ENCODE measurements around the gene ACTR6. TPM values are rescaled to one million over a fixed set of nuclear protein-coding genes. Genes with fewer than 3 reads are reported as not detected.

Gene ACTR6
- total RNA-seq, 2 experiments from 2014 or later, result 21.3 to 21.8 TPM

- no peaks in the 10 kb centered on the region for H3K9me3 ChIP-seq (ENCODE audit: control insufficient read depth in 1 of 2, insufficient read depth in 1 of 2, low read length in 2 of 2)
- Mint-ChIP-seq H3K4me3 (no peak overlapping the region), H3K9me3 (no peaks in the 10 kb centered on the region), H3K27me3 (no peaks in the 10 kb centered on the region), H3K27ac (no peak overlapping the region), H3K4me1 (ENCODE audit: low read depth) (peaks cover 9% of the 10 kb centered on the region), H3K36me3 (ENCODE audit: low read depth) (peaks cover 12% of the 10 kb centered on the region)
- H3K27ac ChIP-seq (ENCODE audit: low read depth in 1 of 2, low read length in 2 of 2), result no peak overlapping the region
- H3K4me1 ChIP-seq (ENCODE audit: insufficient read depth, low read length), result peaks cover 6% of the 10 kb centered on the region
- DNase-seq (no peak), ATAC-seq (ENCODE audit: poor library complexity) (no peak)
- ChIA-PET POLR2A (no interaction called here), CTCF (no interaction called here)
- no peaks in the 10 kb centered on the region for H3K27me3 ChIP-seq (ENCODE audit: control insufficient read depth in 1 of 2, insufficient read depth in 2 of 2, low read length in 2 of 2)
- intact Hi-C loops (cut with DNase I, micrococcal nuclease), result no loop called here
- H3K36me3 ChIP-seq (ENCODE audit: insufficient read depth, low read length), result peaks cover 8% of the 10 kb centered on the region
- TF ChIP-seq CTCF (IDR thresholded peaks at IDR 0.05), result no peak
- H3K4me3 ChIP-seq (ENCODE audit: low read length), result no peak overlapping the region
These were observed 32.1 kb upstream of the ACTR6 start for GRCh38 chr12:100168562-100168961.

GRCh38 chr12:100169345-100169744 is 31.3 kb upstream of the ACTR6 start:
- H3K36me3 ChIP-seq (ENCODE audit: insufficient read depth, low read length), result peaks cover 8% of the 10 kb centered on the region
- no peak overlapping the region for H3K4me3 ChIP-seq (ENCODE audit: low read length)
- Mint-ChIP-seq H3K4me1 (ENCODE audit: low read depth) (peaks cover 2% of the 10 kb centered on the region), H3K36me3 (ENCODE audit: low read depth) (peaks cover 14% of the 10 kb centered on the region), H3K27ac (no peak overlapping the region), H3K4me3 (no peak overlapping the region), H3K27me3 (no peaks in the 10 kb centered on the region), H3K9me3 (no peaks in the 10 kb centered on the region)
- DNase-seq (no peak), ATAC-seq (ENCODE audit: poor library complexity) (no peak)
- POLR2A ChIA-PET, result no interaction called here
- CTCF ChIA-PET, result no interaction called here
- H3K9me3 ChIP-seq (ENCODE audit: control insufficient read depth in 1 of 2, insufficient read depth in 1 of 2, low read length in 2 of 2), result no peaks in the 10 kb centered on the region
- H3K4me1 ChIP-seq (ENCODE audit: insufficient read depth, low read length), result no peaks in the 10 kb centered on the region
- no peak overlapping the region for H3K27ac ChIP-seq (ENCODE audit: low read depth in 1 of 2, low read length in 2 of 2)
- no peaks in the 10 kb centered on the region for H3K27me3 ChIP-seq (ENCODE audit: control insufficient read depth in 1 of 2, insufficient read depth in 2 of 2, low read length in 2 of 2)
- intact Hi-C loops (cut with DNase I, micrococcal nuclease), result no loop called here
- no peak for TF ChIP-seq CTCF (IDR thresholded peaks at IDR 0.05)

- intact Hi-C loops (cut with DNase I, micrococcal nuclease), result no loop called here
- Histone ChIP-seq H3K4me1 (ENCODE audit: insufficient read depth, low read length) (no peaks in the 10 kb centered on the region), H3K4me3 (ENCODE audit: low read length) (no peak overlapping the region), H3K9me3 (ENCODE audit: control insufficient read depth in 1 of 2, insufficient read depth in 1 of 2, low read length in 2 of 2) (no peaks in the 10 kb centered on the region), H3K36me3 (ENCODE audit: insufficient read depth, low read length) (peaks cover 11% of the 10 kb centered on the region), H3K27ac (ENCODE audit: low read depth in 1 of 2, low read length in 2 of 2) (no peak overlapping the region), H3K27me3 (ENCODE audit: control insufficient read depth in 1 of 2, insufficient read depth in 2 of 2, low read length in 2 of 2) (no peaks in the 10 kb centered on the region)
- Mint-ChIP-seq H3K36me3 (ENCODE audit: low read depth) (peaks cover 23% of the 10 kb centered on the region), H3K4me1 (ENCODE audit: low read depth) (no peaks in the 10 kb centered on the region), H3K27me3 (no peaks in the 10 kb centered on the region), H3K9me3 (no peaks in the 10 kb centered on the region), H3K27ac (no peak overlapping the region), H3K4me3 (no peak overlapping the region)
- DNase-seq, result no peak
- ChIA-PET POLR2A (interaction anchor here (0.6 kb wide), 1 partner anchor 168 kb away, joined by 3 read pairs; no protein-coding TSS in a partner anchor), CTCF (no interaction called here)
- no peak for ATAC-seq (ENCODE audit: poor library complexity)
- no peak for TF ChIP-seq CTCF (IDR thresholded peaks at IDR 0.05)
These were observed 30.2 kb upstream of the ACTR6 start for GRCh38 chr12:100170313-100170858.
